ENCODE results near the gene ARFGEF2. TPM values are rescaled to one million over a fixed set of nuclear protein-coding genes. Genes with fewer than 3 reads are reported as not detected.

The ARFGEF2 gene
- total and polyA plus RNA-seq, 2 of the 8 experiments (the other 6 are each of a cell fraction or from before 2014, with no cell fraction given): 8.1 to 21.8 TPM

- Histone ChIP-seq H3K23me2 (ENCODE audit: low read depth, low read length) (no peaks in the 10 kb centered on the region), H3K4me2 (ENCODE audit: insufficient read depth in 1 of 2, low read depth in 2 of 2, low read length in 2 of 2) (no peak overlapping the region), H3K9me3 (ENCODE audit: insufficient read depth in 2 of 2, low read depth in 1 of 2, low read length in 1 of 2) (no peaks in the 10 kb centered on the region), H3K14ac (ENCODE audit: insufficient read length) (no peak overlapping the region), H2BK120ac (replicated peaks; ENCODE audit: low read depth, low read length) (no peak overlapping the region), H3K23ac (ENCODE audit: insufficient read length) (no peak overlapping the region), H3K79me1 (ENCODE audit: low read depth, low read length) (no peaks in the 10 kb centered on the region), H4K5ac (ENCODE audit: insufficient read length, low read depth, low read length) (no peak overlapping the region), H3K9ac (replicated peaks in 1 of 4; ENCODE audit: extremely low read depth in 1 of 4, low read depth in 3 of 4, low read length in 3 of 4) (no peak overlapping the region), H3K79me2 (ENCODE audit: control insufficient read depth in 1 of 2, insufficient read depth in 2 of 2, low read length in 2 of 2) (no peaks in the 10 kb centered on the region), H3K4ac (replicated peaks; ENCODE audit: insufficient read length, low read depth, low read length) (no peak overlapping the region), H4K8ac (ENCODE audit: extremely low read depth, insufficient read depth, low read length) (no peak overlapping the region), H2BK15ac (ENCODE audit: low read length) (no peak overlapping the region), H3K27me3 (replicated peaks in 1 of 4; ENCODE audit: control insufficient read depth in 3 of 4, extremely low read depth in 1 of 4, insufficient read depth in 3 of 4, low read length in 3 of 4) (no peaks in the 10 kb centered on the region), H3K4me3 (ENCODE audit: extremely low read depth in 1 of 4, insufficient read depth in 2 of 4, low read depth in 3 of 4, low read length in 4 of 4) (no peak overlapping the region), H2AK5ac (ENCODE audit: low read depth, low read length) (no peak overlapping the region), H3K56ac (replicated peaks; ENCODE audit: insufficient read length, low read depth, low read length) (no peak overlapping the region), H2BK12ac (ENCODE audit: low read depth, low read length) (no peak overlapping the region), H3K36me3 (ENCODE audit: control insufficient read depth in 2 of 4, insufficient read depth in 4 of 4, low read length in 3 of 4) (peaks cover 17 to 56% (median 50%) of the 10 kb centered on the region in 4 experiments), H3K4me1 (replicated peaks in 1 of 4; ENCODE audit: control insufficient read depth in 3 of 4, insufficient read depth in 4 of 4, low read length in 3 of 4) (no peaks in the 10 kb centered on the region), H4K20me1 (replicated peaks in 1 of 2; ENCODE audit: control insufficient read depth in 1 of 2, insufficient read depth in 2 of 2, low read length in 2 of 2) (no peaks in the 10 kb centered on the region), H3K18ac (ENCODE audit: extremely low read depth, low read length) (no peak overlapping the region), H2BK20ac (ENCODE audit: low read length) (no peak overlapping the region), H4K91ac (replicated peaks; ENCODE audit: insufficient read length, low read length) (no peak overlapping the region), H2AFZ (ENCODE audit: low read length) (no peak overlapping the region), H3K27ac (ENCODE audit: low read depth, low read length) (no peak overlapping the region), H2BK5ac (ENCODE audit: low read depth, low read length) (no peak overlapping the region)
- DNase-seq (ENCODE audit: low read depth in 1 of 2, low spot score in 2 of 2): no peak
- 85% methylated on average over 4 of the region's 4 CpGs; no CpG with 5 or more reads in 1 of the 2 experiments for WGBS, 2 experiments (ENCODE audit: extremely low coverage in 1 of 2, insufficient coverage in 1 of 2, insufficient read length in 1 of 2, insufficient replicate concordance in 2 of 2, low coverage in 1 of 2, low lambda C conversion rate in 2 of 2, missing lambda C conversion rate in 1 of 2)
- POLR2A ChIA-PET (ENCODE audit: partially characterized antibody): no interaction called here
- TF ChIP-seq CREB1 (IDR thresholded peaks at IDR 0.05) (no peak), FOSL1 (IDR thresholded peaks at IDR 0.05; ENCODE audit: insufficient read depth, low read depth, low read length) (no peak)
- FAIRE-seq: no peak
- CTCF ChIA-PET (ENCODE audit: partially characterized antibody): interaction anchor here (1.0 kb wide), 1 partner anchor 51 kb away, joined by 3 read pairs; no protein-coding TSS in a partner anchor
These were observed 74.1 kb downstream of the ARFGEF2 start for GRCh38 chr20:48995589-48995988.

Measured in H1 (cell line).